ENCODE data around the gene GLT6D1.

The GLT6D1 gene, protein sequence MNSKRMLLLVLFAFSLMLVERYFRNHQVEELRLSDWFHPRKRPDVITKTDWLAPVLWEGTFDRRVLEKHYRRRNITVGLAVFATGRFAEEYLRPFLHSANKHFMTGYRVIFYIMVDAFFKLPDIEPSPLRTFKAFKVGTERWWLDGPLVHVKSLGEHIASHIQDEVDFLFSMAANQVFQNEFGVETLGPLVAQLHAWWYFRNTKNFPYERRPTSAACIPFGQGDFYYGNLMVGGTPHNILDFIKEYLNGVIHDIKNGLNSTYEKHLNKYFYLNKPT

GRCh38 chr9:135639196-135639595 lies at the start of gene GLT6D1:
Gene GLT6D1 (minus strand): TSS chr9:135639540. CDS start chr9:135639187, 353 bp downstream.
- no peaks in the 10 kb centered on the region for H3K36me3 ChIP-seq (ENCODE audit: control insufficient read depth, insufficient read depth, low read length)
- no peaks in the 10 kb centered on the region for H3K27me3 ChIP-seq (ENCODE audit: control insufficient read depth, insufficient read depth, low read length)
- no peak within 1 kb of the TSS for H3K4me3 ChIP-seq (ENCODE audit: low read depth, low read length)
- H3K9ac ChIP-seq (ENCODE audit: low read depth, low read length): no peak within 1 kb of the TSS
- H3K9me3 ChIP-seq (ENCODE audit: control insufficient read depth, insufficient read depth, low read length): peaks cover 3% of the 10 kb centered on the region
- no peaks in the 10 kb centered on the region for H3K4me1 ChIP-seq (ENCODE audit: control insufficient read depth, insufficient read depth, low read length)

GRCh38 chr9:135689011-135689410 lies 49.7 kb upstream of the GLT6D1 start:
- Histone ChIP-seq H3K4me3 (ENCODE audit: low read depth, low read length) (no peak overlapping the region), H3K36me3 (ENCODE audit: control insufficient read depth, insufficient read depth, low read length) (no peaks in the 10 kb centered on the region), H3K9ac (ENCODE audit: low read depth, low read length) (no peak overlapping the region), H3K27me3 (ENCODE audit: control insufficient read depth, insufficient read depth, low read length) (no peaks in the 10 kb centered on the region), H3K4me1 (ENCODE audit: control insufficient read depth, insufficient read depth, low read length) (no peaks in the 10 kb centered on the region), H3K9me3 (ENCODE audit: control insufficient read depth, insufficient read depth, low read length) (no peaks in the 10 kb centered on the region)

DNA sequence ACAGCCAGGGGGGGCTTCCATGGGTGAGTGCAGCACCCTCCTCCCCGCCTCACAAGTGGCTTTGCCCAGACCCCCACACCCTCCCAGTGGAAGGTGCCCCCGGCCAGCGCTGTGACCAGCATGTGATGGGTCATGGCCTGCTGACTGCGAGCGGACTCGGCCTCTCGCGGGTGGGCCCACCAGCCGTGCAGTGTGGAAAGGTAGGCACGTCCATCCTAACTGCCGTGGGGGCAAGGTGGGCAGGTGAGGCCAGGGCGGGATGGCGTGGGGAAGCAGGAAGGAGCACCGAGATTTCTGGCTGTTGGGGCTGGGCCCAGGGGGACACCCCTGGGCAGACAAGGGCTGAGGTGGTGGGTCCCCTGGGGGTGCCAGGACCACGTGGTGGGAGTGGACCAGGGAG lies 47.9 kb upstream of the GLT6D1 start:
- Histone ChIP-seq H3K4me1 (ENCODE audit: control insufficient read depth, insufficient read depth, low read length) (no peaks in the 10 kb centered on the region), H3K36me3 (ENCODE audit: control insufficient read depth, insufficient read depth, low read length) (no peaks in the 10 kb centered on the region), H3K9me3 (ENCODE audit: control insufficient read depth, insufficient read depth, low read length) (no peaks in the 10 kb centered on the region), H3K9ac (ENCODE audit: low read depth, low read length) (no peak overlapping the region), H3K27me3 (ENCODE audit: control insufficient read depth, insufficient read depth, low read length) (no peaks in the 10 kb centered on the region), H3K4me3 (ENCODE audit: low read depth, low read length) (no peak overlapping the region)

DNA sequence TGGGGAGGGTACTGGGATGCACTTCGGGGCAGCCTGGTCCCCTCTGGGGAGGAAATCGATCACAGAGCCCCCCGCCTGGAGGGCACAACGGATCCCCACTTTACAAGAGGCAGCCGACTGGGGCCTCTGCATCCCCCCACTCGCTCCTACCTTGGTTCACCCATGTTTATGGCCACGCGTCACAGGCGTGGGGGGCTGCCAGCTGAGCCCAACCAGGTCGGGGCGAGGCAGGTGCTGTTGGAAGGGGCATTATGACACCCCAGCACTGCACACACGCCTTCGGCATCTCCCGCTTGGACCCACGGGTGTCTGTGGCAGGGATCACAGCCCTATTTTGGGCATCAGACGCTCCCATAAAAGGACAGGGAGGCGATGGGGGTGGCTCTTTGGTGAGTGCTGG lies 45.4 kb upstream of the GLT6D1 start:
- Histone ChIP-seq H3K4me3 (ENCODE audit: low read depth, low read length) (no peak overlapping the region), H3K9ac (ENCODE audit: low read depth, low read length) (no peak overlapping the region), H3K27me3 (ENCODE audit: control insufficient read depth, insufficient read depth, low read length) (no peaks in the 10 kb centered on the region), H3K4me1 (ENCODE audit: control insufficient read depth, insufficient read depth, low read length) (no peaks in the 10 kb centered on the region), H3K36me3 (ENCODE audit: control insufficient read depth, insufficient read depth, low read length) (no peaks in the 10 kb centered on the region), H3K9me3 (ENCODE audit: control insufficient read depth, insufficient read depth, low read length) (no peaks in the 10 kb centered on the region)

GRCh38 chr9:135683401-135684034 lies 44.2 kb upstream of the GLT6D1 start:
- no peaks in the 10 kb centered on the region for H3K27me3 ChIP-seq (ENCODE audit: control insufficient read depth, insufficient read depth, low read length)

GRCh38 chr9:135681161-135681560 lies 41.8 kb upstream of the GLT6D1 start:
- no peaks in the 10 kb centered on the region for H3K36me3 ChIP-seq (ENCODE audit: control insufficient read depth, insufficient read depth, low read length)
- no peaks in the 10 kb centered on the region for H3K4me1 ChIP-seq (ENCODE audit: control insufficient read depth, insufficient read depth, low read length)
- no peak overlapping the region for H3K4me3 ChIP-seq (ENCODE audit: low read depth, low read length)
- H3K9ac ChIP-seq (ENCODE audit: low read depth, low read length): no peak overlapping the region
- H3K27me3 ChIP-seq (ENCODE audit: control insufficient read depth, insufficient read depth, low read length): no peaks in the 10 kb centered on the region
- no peaks in the 10 kb centered on the region for H3K9me3 ChIP-seq (ENCODE audit: control insufficient read depth, insufficient read depth, low read length)

More at GRCh38 chr9:135683401-135684034, 44.2 kb upstream of the GLT6D1 start:
- no peaks in the 10 kb centered on the region for H3K4me1 ChIP-seq (ENCODE audit: control insufficient read depth, insufficient read depth, low read length)
- H3K9ac ChIP-seq (ENCODE audit: low read depth, low read length): no peak overlapping the region
- no peaks in the 10 kb centered on the region for H3K36me3 ChIP-seq (ENCODE audit: control insufficient read depth, insufficient read depth, low read length)
- no peaks in the 10 kb centered on the region for H3K9me3 ChIP-seq (ENCODE audit: control insufficient read depth, insufficient read depth, low read length)
- no peak overlapping the region for H3K4me3 ChIP-seq (ENCODE audit: low read depth, low read length)

GRCh38 chr9:135680056-135680455 lies 40.7 kb upstream of the GLT6D1 start:
- Histone ChIP-seq H3K4me1 (ENCODE audit: control insufficient read depth, insufficient read depth, low read length) (no peaks in the 10 kb centered on the region), H3K27me3 (ENCODE audit: control insufficient read depth, insufficient read depth, low read length) (no peaks in the 10 kb centered on the region), H3K4me3 (ENCODE audit: low read depth, low read length) (no peak overlapping the region), H3K9me3 (ENCODE audit: control insufficient read depth, insufficient read depth, low read length) (no peaks in the 10 kb centered on the region), H3K9ac (ENCODE audit: low read depth, low read length) (no peak overlapping the region), H3K36me3 (ENCODE audit: control insufficient read depth, insufficient read depth, low read length) (no peaks in the 10 kb centered on the region)

- H3K4me1 ChIP-seq (ENCODE audit: control insufficient read depth, insufficient read depth, low read length): no peaks in the 10 kb centered on the region
- H3K27me3 ChIP-seq (ENCODE audit: control insufficient read depth, insufficient read depth, low read length): no peaks in the 10 kb centered on the region
- H3K9ac ChIP-seq (ENCODE audit: low read depth, low read length): no peak overlapping the region
Measured at GRCh38 chr9:135678236-135679017, 39.1 kb upstream of the GLT6D1 start.

DNA sequence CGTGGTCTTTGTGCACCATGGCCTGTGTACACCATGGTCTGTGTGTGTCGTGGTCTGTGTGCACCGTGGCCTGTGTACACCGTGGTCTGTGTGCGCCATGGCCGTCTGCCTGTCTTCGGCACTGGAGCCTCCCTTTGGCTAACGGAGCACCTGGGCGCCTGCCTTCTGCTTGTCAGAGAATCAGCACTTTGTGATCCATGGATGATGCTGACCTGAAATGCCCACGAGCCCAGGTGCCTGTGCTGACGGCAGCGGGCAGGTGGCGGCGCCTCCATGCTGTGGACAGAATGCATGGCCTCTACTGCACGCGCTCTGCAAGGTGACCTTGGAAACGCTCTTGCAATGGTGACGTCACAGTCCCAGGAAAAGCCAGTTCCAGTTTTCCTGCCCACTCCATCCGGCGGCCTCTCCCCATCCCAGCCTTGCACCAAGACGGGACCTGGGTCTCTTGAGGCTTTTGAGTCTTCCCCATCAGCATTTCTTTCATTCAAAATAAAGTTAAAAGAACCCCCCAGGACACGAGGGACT lies 38.4 kb upstream of the GLT6D1 start:
- Histone ChIP-seq H3K4me1 (ENCODE audit: control insufficient read depth, insufficient read depth, low read length) (no peaks in the 10 kb centered on the region), H3K4me3 (ENCODE audit: low read depth, low read length) (no peak overlapping the region), H3K27me3 (ENCODE audit: control insufficient read depth, insufficient read depth, low read length) (no peaks in the 10 kb centered on the region), H3K36me3 (ENCODE audit: control insufficient read depth, insufficient read depth, low read length) (no peaks in the 10 kb centered on the region), H3K9me3 (ENCODE audit: control insufficient read depth, insufficient read depth, low read length) (no peaks in the 10 kb centered on the region), H3K9ac (ENCODE audit: low read depth, low read length) (no peak overlapping the region)

More at GRCh38 chr9:135678236-135679017, 39.1 kb upstream of the GLT6D1 start:
- Histone ChIP-seq H3K9me3 (ENCODE audit: control insufficient read depth, insufficient read depth, low read length) (no peaks in the 10 kb centered on the region), H3K4me3 (ENCODE audit: low read depth, low read length) (no peak overlapping the region), H3K36me3 (ENCODE audit: control insufficient read depth, insufficient read depth, low read length) (no peaks in the 10 kb centered on the region)

DNA sequence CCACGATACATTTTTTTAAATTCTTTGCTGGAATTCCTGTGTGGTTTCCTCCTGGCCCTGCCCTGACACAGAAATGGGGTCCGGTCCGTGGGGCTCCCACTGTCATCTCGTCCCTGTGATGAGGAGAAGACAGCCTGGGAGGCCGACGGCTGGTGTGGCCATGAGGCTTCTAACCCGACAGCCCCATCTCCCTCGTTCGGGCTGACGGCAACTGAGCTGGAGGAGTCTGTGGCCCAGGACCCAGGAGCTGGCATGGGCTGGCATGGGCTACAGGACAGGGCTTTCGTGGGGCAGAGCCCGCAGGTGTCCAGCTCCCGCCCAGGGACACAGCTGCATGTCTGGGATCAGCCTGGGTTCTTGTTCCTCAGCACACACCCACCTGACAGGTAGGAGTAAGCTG lies 37.6 kb upstream of the GLT6D1 start:
- no peaks in the 10 kb centered on the region for H3K36me3 ChIP-seq (ENCODE audit: control insufficient read depth, insufficient read depth, low read length)
- no peak overlapping the region for H3K9ac ChIP-seq (ENCODE audit: low read depth, low read length)
- H3K4me3 ChIP-seq (ENCODE audit: low read depth, low read length): no peak overlapping the region
- no peaks in the 10 kb centered on the region for H3K4me1 ChIP-seq (ENCODE audit: control insufficient read depth, insufficient read depth, low read length)
- H3K27me3 ChIP-seq (ENCODE audit: control insufficient read depth, insufficient read depth, low read length): no peaks in the 10 kb centered on the region
- H3K9me3 ChIP-seq (ENCODE audit: control insufficient read depth, insufficient read depth, low read length): no peaks in the 10 kb centered on the region

DNA sequence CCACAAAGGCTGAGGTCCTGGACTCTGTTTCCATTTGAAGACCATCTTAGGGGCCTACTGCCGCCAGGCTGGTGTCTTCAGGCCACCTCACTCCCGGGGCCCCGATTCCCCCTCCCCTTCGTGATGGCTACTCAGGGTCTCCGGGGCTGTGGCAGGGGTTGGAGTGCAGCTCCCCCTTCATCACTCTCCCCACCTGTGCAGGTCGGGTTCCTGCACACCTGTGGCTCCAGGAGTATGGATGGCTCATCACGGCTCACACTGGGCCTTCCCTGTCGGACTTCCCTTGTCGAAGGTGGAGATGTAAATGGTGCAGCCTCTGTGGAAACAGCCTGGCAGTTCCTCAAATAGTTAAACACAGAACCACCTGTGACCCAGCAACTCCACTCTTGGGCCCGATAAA lies 35.6 kb upstream of the GLT6D1 start:
- Histone ChIP-seq H3K36me3 (ENCODE audit: control insufficient read depth, insufficient read depth, low read length) (no peaks in the 10 kb centered on the region), H3K4me3 (ENCODE audit: low read depth, low read length) (no peak overlapping the region), H3K9me3 (ENCODE audit: control insufficient read depth, insufficient read depth, low read length) (no peaks in the 10 kb centered on the region), H3K27me3 (ENCODE audit: control insufficient read depth, insufficient read depth, low read length) (no peaks in the 10 kb centered on the region), H3K9ac (ENCODE audit: low read depth, low read length) (no peak overlapping the region), H3K4me1 (ENCODE audit: control insufficient read depth, insufficient read depth, low read length) (no peaks in the 10 kb centered on the region)
